ENCODE data around the gene ARMH1.

GRCh38 chr1:44685881-44686280 lies 11.4 kb downstream of the ARMH1 start:
- TF ChIP-seq GATA3 (IDR thresholded peaks at IDR 0.05; ENCODE audit: low read depth, low read length) (no peak), GATA2 (IDR thresholded peaks at IDR 0.05; ENCODE audit: low read depth, low read length) (no peak)

Data from SH-SY5Y (cell line).